NT2/D1 (cell line): Measurements from ENCODE around the gene SCLY.

Source experiments
- YY1 ChIP-seq: IDR thresholded peaks from 2 replicates; pipeline ENCODE4 v1.6.1; 2011; ENCODE audit not compliant: insufficient read length, insufficient read depth
- ZNF274 ChIP-seq: IDR thresholded peaks from 2 replicates; pipeline ENCODE4 v1.6.1; 2011; ENCODE audit warnings: mild to moderate bottlenecking, low read depth, low read length

GRCh38 chr2:238124488-238125126 is 63.8 kb downstream of the SCLY start:
- TF ChIP-seq ZNF274 = no peak
- TF ChIP-seq YY1 = no peak
